NB4 (cell line): ENCODE results near the gene HADH.

ENCODE experiments used
- CTCF ChIP-seq: IDR thresholded peaks from one replicate; pipeline ENCODE4 v1.5.1; 2012; ENCODE audit warnings: low read depth, low read length
- POLR2A ChIP-seq: IDR thresholded peaks from 2 replicates; pipeline ENCODE4 v1.6.1; 2011; ENCODE audit warnings: mild to moderate bottlenecking; ENCODE audit not compliant: insufficient read length; ENCODE audit errors: extremely low read depth

GRCh38 chr4:107994894-107995293 is 5.2 kb downstream of the HADH start:
- TF ChIP-seq CTCF (no peak), POLR2A (no peak)
